HS-27A (cell line): ENCODE data around the gene INIP.
"Not testable (repeated sequence)": the region's sequence is repeated elsewhere in the genome, so short reads cannot be mapped to it uniquely, and the experiment has no call there.

Source experiments
- DNase-seq: peaks from one replicate; pipeline ENCODE4 v3.0.0-alpha.2; 2012; ENCODE audit warnings: low read depth, missing footprints

Gene INIP

DNA sequence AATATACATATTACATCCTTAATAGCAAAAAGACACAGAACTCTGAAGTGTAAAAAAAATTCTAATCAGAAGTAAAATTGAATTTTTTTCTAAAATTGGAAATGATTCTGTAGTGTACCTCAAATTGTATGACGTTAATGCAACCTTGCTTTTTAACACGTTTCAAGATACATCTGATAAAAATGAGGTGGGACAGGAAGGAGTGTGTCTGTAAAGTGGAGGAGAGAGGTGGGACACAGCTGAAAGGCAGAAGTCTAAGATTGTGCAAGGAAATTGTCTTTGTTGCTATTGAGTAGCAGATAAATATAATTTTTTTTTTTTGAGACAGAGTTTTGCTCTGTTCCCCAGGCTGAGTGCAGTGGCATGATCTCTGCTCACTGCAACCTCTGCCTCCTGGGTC lies 17.0 kb upstream of the INIP start:
- no peak for DNase-seq

GRCh38 chr9:112731971-112732370 lies 14.1 kb upstream of the INIP start:
- no peak for DNase-seq

- no peak for DNase-seq
Measured at GRCh38 chr9:112728401-112728800, 10.5 kb upstream of the INIP start.

DNA sequence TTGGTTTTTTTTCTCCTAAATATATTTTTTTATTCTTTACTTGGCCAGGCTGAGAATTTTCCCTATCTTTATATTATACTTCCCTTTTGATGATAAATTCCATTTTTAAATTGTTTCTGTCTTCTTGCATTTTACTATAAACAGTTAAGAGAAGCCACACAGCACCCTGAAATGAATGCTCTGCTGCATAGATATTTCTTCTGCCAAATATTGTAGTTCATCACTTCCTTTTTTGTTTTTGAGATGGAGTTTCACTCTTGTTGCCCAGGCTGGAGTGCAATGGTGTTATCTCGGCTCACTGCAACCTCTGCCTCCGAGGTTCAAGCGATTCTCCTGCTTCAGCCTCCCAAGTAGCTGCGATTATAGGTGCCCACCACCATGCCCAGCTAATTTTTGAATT lies 8.5 kb upstream of the INIP start:
- no peak for DNase-seq

GRCh38 chr9:112725961-112726360 lies 8.0 kb upstream of the INIP start:
- no peak for DNase-seq

GRCh38 chr9:112722749-112723148 lies 4.8 kb upstream of the INIP start:
- DNase-seq: not testable (repeated sequence)

- no peak for DNase-seq
Measured at GRCh38 chr9:112720113-112720780, 2.3 kb upstream of the INIP start.

DNA sequence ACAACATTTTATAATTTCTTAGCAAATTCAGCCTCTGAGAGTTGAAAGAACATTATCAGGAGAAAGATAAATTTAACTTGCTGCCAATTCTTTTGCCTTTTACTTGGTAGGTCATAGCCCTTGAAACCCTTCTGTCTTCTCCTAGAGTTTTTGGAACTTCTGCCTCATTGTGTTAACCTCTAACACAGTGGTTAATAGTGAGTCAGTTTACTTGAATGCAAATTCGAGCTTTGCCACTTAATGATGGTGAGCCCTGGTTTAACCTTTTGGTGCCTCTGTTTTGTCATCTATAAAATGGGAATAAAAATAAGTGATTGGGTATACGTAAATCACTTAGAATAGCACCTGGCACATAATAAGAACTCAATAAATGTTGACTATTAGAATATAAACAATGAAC lies 1.8 kb upstream of the INIP start:
- no peak for DNase-seq

- DNase-seq: no peak
Measured at GRCh38 chr9:112719241-112719691, 1.3 kb upstream of the INIP start.

GRCh38 chr9:112712678-112713077 lies 5.2 kb downstream of the INIP start:
- DNase-seq: no peak

DNA sequence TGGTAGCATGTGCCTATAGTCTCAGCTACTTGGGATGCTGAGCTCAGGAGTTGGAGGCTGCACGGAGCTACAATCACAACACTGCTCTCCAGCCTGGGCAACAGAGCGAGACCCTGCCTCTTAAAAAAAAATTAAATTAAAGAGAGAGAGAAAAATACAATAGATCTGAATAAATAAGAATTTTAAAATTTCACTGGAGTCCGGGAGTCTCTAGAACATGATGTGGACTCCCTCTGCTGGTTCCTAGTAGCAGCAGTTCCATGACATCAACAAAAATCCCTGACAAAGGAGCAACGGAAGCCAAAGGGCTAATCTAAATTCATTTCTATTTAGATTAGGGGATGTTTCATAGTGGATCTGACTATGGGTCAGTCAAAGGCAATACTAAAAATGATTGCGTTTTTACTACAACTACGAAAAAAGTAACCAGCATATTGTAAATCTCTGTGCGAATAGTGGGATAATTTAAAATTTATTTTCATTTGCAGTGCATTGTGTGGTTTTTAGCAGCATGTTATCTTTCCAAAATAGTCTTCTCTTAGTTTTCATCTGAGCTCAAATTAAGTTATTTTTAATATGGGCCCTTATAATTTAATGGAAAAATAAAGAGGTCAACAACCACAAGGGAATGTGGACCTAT lies 6.7 kb downstream of the INIP start:
- DNase-seq: no peak

- DNase-seq: no peak
Measured at GRCh38 chr9:112705768-112706427, 12.0 kb downstream of the INIP start.

- no peak for DNase-seq
Measured at GRCh38 chr9:112703304-112703703, 14.6 kb downstream of the INIP start.

DNA sequence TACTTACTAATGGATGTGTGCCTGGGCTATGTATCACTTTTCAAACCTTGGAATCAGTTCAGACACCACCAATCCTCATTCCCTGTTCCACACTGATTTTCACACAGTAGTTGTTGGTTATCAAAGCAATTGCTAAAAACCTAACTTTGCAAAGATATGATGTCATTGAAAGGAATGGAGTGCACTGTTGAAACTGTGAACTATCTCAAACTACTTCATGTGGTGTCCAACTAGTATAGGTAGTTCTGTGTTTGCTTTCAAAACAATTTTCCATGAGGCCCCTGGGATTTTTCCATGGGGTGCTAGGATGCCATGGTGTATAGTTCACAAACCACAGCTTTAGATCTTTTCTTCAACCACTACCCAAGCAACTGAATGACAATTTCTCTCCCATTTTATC lies 17.8 kb downstream of the INIP start:
- DNase-seq: no peak

DNA sequence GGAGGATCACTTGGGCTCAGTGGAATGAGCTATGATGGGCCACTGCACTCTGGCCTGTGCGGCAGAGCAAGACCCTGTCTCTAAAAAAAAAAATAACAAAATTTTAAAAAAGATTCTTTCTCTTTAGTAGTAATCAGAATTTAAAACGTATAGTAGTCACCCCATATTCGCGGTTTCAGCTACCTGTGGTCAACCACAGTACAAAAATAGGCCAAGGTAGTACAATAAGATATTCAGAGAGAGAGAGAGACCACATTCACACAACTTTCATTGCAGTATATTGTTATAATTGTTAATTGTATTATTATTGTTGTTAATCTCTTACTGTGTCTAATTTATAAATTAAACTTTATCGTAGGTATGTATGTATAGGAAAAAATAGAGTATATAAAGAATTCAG lies 18.7 kb downstream of the INIP start:
- DNase-seq: no peak

DNA sequence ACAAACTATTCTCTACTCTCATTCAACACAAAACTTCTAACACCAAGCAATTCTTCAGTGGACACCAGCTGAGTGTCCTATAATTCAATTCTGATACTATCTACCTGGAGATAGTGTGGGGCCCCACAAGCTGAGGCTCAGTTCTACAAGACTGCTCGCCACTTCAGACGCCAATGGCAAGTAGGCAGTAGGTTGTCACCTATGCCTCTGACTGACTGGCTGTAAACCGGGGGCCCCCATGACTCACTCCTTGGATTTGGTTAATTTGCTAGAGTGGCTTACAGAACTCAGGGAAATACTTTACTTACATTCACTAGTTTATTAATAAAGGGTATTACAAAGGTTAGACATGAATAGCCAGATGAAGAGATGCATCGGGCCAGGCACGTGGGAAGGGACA lies 21.5 kb downstream of the INIP start:
- DNase-seq: no peak

- no peak for DNase-seq
Measured at GRCh38 chr9:112694706-112695555, 23.0 kb downstream of the INIP start.

- no peak for DNase-seq
Measured at GRCh38 chr9:112689161-112689740, 28.7 kb downstream of the INIP start.

DNA sequence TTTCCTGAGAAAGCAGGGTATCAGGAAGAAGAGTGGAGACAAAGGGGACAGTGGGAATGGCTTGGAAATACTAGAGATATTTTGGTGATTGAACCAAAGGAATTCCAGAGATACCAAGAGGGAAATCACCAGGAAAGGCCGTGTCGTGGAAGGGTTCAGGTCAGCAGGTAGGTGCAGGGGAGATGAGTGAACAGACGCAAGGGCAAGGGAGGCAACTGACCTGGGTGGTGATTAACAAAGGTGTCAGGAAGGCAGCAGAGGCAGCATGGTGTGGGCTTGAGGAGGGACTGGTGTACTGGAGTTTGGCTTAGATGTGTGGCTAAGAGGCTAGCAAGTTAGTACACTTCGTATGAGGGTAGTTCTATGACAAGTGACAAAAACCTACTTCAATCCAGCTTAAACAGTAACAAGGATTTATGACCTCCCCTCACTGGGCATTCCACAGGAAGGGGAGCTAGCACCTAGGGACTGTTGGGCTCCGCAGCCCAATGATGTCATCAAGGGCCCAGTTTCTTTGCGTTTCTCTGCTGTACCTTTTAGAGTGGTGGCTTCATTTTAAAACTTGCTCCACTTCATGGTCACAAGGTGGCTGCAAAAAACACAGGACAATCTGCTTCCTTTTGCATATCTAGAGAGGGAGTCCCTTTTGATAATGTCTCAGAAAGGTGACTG lies 37.0 kb downstream of the INIP start:
- no peak for DNase-seq

DNA sequence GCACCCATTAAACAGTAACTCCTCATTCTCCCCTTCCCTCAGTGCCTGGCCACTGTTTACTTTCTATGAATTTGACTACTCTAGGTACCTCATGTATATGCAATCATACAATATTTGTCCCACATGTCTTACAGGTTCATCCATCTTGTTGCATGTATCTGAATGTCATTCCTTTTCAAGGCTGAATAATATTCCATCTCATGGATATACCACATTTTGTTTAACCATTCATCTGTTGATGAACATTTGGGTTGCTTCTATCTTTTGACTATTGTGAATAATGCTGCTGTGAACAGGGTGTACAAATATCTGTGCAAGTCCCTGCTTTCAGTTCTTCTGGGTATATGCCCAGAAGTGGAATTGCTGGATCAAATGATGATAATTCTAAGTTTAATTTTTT lies 40.9 kb downstream of the INIP start:
- no peak for DNase-seq

GRCh38 chr9:112673221-112673620 lies 44.7 kb downstream of the INIP start:
- DNase-seq: not testable (repeated sequence)
